Endodermal cell (in vitro differentiated cells): ENCODE data around the gene LYRM4. TPM values are rescaled to one million over a fixed set of nuclear protein-coding genes. Genes with fewer than 3 reads are reported as not detected.

Source experiments
- DNase-seq: peaks from one replicate; pipeline ENCODE4 v3.0.0-alpha.2; 2017
- H3K27ac ChIP-seq: 2 replicates; pipeline ENCODE4 v1.5.1; 2013; ENCODE audit warnings: mild to moderate bottlenecking, low read depth, low read length, moderate library complexity
- H3K27me3 ChIP-seq: 2 replicates; pipeline ENCODE4 v1.6.1; 2013; ENCODE audit warnings: mild to moderate bottlenecking, low read length, moderate library complexity; ENCODE audit not compliant: insufficient read depth, control insufficient read depth, poor library complexity, severe bottlenecking
- H3K36me3 ChIP-seq: 2 replicates; pipeline ENCODE4 v1.7.0; 2013; ENCODE audit warnings: mild to moderate bottlenecking, low read length, moderate library complexity; ENCODE audit not compliant: control insufficient read depth, insufficient read depth
- H3K4me1 ChIP-seq: one replicate; pipeline ENCODE4 v1.7.0; 2013; ENCODE audit warnings: low read length; ENCODE audit not compliant: control insufficient read depth, insufficient read depth
- H3K4me3 ChIP-seq: 2 replicates; pipeline ENCODE4 v1.5.1; 2013; ENCODE audit warnings: mild to moderate bottlenecking, low read length, moderate library complexity
- H3K9ac ChIP-seq: 2 replicates; pipeline ENCODE4 v1.6.1; 2013; ENCODE audit warnings: mild to moderate bottlenecking, low read length, moderate library complexity; ENCODE audit not compliant: poor library complexity, severe bottlenecking; ENCODE audit errors: extremely low read depth
- H3K9me3 ChIP-seq: 2 replicates; pipeline ENCODE4 v1.6.1; 2013; ENCODE audit warnings: mild to moderate bottlenecking, low read length, moderate library complexity; ENCODE audit not compliant: control insufficient read depth
- H3K27ac Mint-ChIP-seq: 2 replicates; pipeline ENCODE4 v1.8.0; 2020; ENCODE audit warnings: mixed read lengths
- H3K27me3 Mint-ChIP-seq: 2 replicates; pipeline ENCODE4 v1.8.0; 2021; ENCODE audit warnings: mild to moderate bottlenecking, mixed read lengths; ENCODE audit not compliant: insufficient read depth
- H3K36me3 Mint-ChIP-seq: 2 replicates; pipeline ENCODE4 v1.8.0; 2020; ENCODE audit warnings: low read depth, mixed read lengths
- H3K4me1 Mint-ChIP-seq: 2 replicates; pipeline ENCODE4 v1.8.0; 2020; ENCODE audit warnings: mixed read lengths
- H3K4me3 Mint-ChIP-seq: 2 replicates; pipeline ENCODE4 v1.8.0; 2020; ENCODE audit warnings: mild to moderate bottlenecking, moderate library complexity, mixed read lengths
- H3K9me3 Mint-ChIP-seq: 2 replicates; pipeline ENCODE4 v1.8.0; 2020; ENCODE audit warnings: mild to moderate bottlenecking, mixed read lengths
- CTCF ChIP-seq: fragments of 200-600 bp; sonication (generic); conservative IDR thresholded peaks from 2 replicates; pipeline ENCODE4 v1.5.0; 2021; ENCODE audit warnings: antibody characterized with exemption, mild to moderate bottlenecking
- WGBS, 2 experiments: methylation state at CpG; one replicate each; pipeline versions ENCODE4 v1.1.5 to v1.1.7; 2013; ENCODE audit warnings: missing lambda C conversion rate in 2 of 2, mixed read lengths in 1 of 2; ENCODE audit not compliant: insufficient coverage in 1 of 2, insufficient read length in 1 of 2; 5-methylcytosine and 5-hydroxymethylcytosine counted together
- total RNA-seq, 2 donors: library from RNA; stranded (reverse); fragmentation: NEBNext Ultra II Directional in 1 of 2; extraction: Animal tissue kit (Norgen Biotek cat#: 25700) in 1 of 2; gene quantifications; 2 replicates in 1 of 2; 3 replicates in 1 of 2; pipeline ENCODE4 v1.2.1, GENCODE V29; 2021

Gene LYRM4
- total RNA-seq, 2 donors from 2014 or later: 32.1 to 44.3 TPM

GRCh38 chr6:5231289-5231688, 29.5 kb downstream of the LYRM4 start:
- Histone ChIP-seq H3K9me3 (no peaks in the 10 kb centered on the region), H3K4me1 (no peaks in the 10 kb centered on the region), H3K36me3 (peaks cover 6% of the 10 kb centered on the region), H3K9ac (no peak overlapping the region), H3K4me3 (no peak overlapping the region), H3K27ac (no peak overlapping the region), H3K27me3 (no peaks in the 10 kb centered on the region)
- Mint-ChIP-seq H3K9me3 (no peaks in the 10 kb centered on the region), H3K4me3 (no peak overlapping the region), H3K27me3 (peaks cover 2% of the 10 kb centered on the region), H3K27ac (no peak overlapping the region), H3K36me3 (peaks cover 4% of the 10 kb centered on the region), H3K4me1 (peaks cover 13% of the 10 kb centered on the region)
- DNase-seq: no peak
- 91% methylated on average over 2 of the region's 2 CpGs; no CpG with 5 or more reads in 1 of the 2 experiments for WGBS, 2 experiments
- TF ChIP-seq CTCF: no peak

GRCh38 chr6:5230081-5230480, 30.7 kb downstream of the LYRM4 start:
- no peak overlapping the region for H3K9ac ChIP-seq
- H3K4me1 ChIP-seq: no peaks in the 10 kb centered on the region
- no peak for TF ChIP-seq CTCF
- no peaks in the 10 kb centered on the region for H3K9me3 ChIP-seq
- no peak for DNase-seq
- no peaks in the 10 kb centered on the region for H3K27me3 ChIP-seq
- peaks cover 2% of the 10 kb centered on the region for H3K27me3 Mint-ChIP-seq
- no peak overlapping the region for H3K27ac Mint-ChIP-seq
- no peak overlapping the region for H3K4me3 ChIP-seq
- H3K9me3 Mint-ChIP-seq: no peaks in the 10 kb centered on the region
- no peak overlapping the region for H3K4me3 Mint-ChIP-seq
- peaks cover 4% of the 10 kb centered on the region for H3K36me3 Mint-ChIP-seq
- WGBS, 2 experiments: 83 to 94% methylated on average over 2 to 4 of the region's 4 CpGs
- peaks cover 13% of the 10 kb centered on the region for H3K4me1 Mint-ChIP-seq
- H3K36me3 ChIP-seq: no peaks in the 10 kb centered on the region
- H3K27ac ChIP-seq: no peak overlapping the region

- Mint-ChIP-seq H3K4me3 (no peak overlapping the region), H3K4me1 (peaks cover 13% of the 10 kb centered on the region), H3K36me3 (peaks cover 4% of the 10 kb centered on the region), H3K9me3 (no peaks in the 10 kb centered on the region), H3K27me3 (peaks cover 2% of the 10 kb centered on the region), H3K27ac (no peak overlapping the region)
- H3K9me3 ChIP-seq: no peaks in the 10 kb centered on the region
- no peaks in the 10 kb centered on the region for H3K36me3 ChIP-seq
- H3K27me3 ChIP-seq: no peaks in the 10 kb centered on the region
- no peaks in the 10 kb centered on the region for H3K4me1 ChIP-seq
- DNase-seq: no peak
- WGBS, 2 experiments: 93 to 96% methylated on average over 3 of the region's 3 CpGs
- H3K27ac ChIP-seq: no peak overlapping the region
- H3K9ac ChIP-seq: no peak overlapping the region
- TF ChIP-seq CTCF: no peak
- H3K4me3 ChIP-seq: no peak overlapping the region
These were observed 31.4 kb downstream of the LYRM4 start for GRCh38 chr6:5229356-5229755.
